Measurements from ENCODE around the gene VMAC. TPM values are rescaled to one million over a fixed set of nuclear protein-coding genes. Genes with fewer than 3 reads are reported as not detected.

The VMAC gene
- total RNA-seq, 6 experiments from 2014 or later = 1.7 to 3.9 (median 2.8) TPM

GRCh38 chr19:5926641-5927440 is 22.2 kb downstream of the VMAC start:
- H3K9me3 ChIP-seq = no peaks in the 10 kb centered on the region
- no peaks in the 10 kb centered on the region for H3K27me3 ChIP-seq
- ATAC-seq = peak in 1 of 4 donors; percentile 20
- no peak for TF ChIP-seq POLR2A (IDR thresholded peaks at IDR 0.05)
- TF ChIP-seq, protein P1, sequence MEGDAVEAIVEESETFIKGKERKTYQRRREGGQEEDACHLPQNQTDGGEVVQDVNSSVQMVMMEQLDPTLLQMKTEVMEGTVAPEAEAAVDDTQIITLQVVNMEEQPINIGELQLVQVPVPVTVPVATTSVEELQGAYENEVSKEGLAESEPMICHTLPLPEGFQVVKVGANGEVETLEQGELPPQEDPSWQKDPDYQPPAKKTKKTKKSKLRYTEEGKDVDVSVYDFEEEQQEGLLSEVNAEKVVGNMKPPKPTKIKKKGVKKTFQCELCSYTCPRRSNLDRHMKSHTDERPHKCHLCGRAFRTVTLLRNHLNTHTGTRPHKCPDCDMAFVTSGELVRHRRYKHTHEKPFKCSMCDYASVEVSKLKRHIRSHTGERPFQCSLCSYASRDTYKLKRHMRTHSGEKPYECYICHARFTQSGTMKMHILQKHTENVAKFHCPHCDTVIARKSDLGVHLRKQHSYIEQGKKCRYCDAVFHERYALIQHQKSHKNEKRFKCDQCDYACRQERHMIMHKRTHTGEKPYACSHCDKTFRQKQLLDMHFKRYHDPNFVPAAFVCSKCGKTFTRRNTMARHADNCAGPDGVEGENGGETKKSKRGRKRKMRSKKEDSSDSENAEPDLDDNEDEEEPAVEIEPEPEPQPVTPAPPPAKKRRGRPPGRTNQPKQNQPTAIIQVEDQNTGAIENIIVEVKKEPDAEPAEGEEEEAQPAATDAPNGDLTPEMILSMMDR (IDR thresholded peaks at IDR 0.05) = no peak
- peaks cover 3 to 81% (median 31%) of the 10 kb centered on the region in 4 donors for H3K36me3 ChIP-seq
- no peak overlapping the region for H3K4me3 ChIP-seq
- 81% methylated on average over 6 of the region's 14 CpGs for WGBS (ENCODE audit: insufficient coverage, low coverage, low lambda C conversion rate, missing lambda C conversion rate)
- no peaks in the 10 kb centered on the region for H3K4me1 ChIP-seq
- H3K27ac ChIP-seq = no peak overlapping the region
- DNase-seq = no peak
- intact Hi-C loops (cut with DNase I) = no loop called here

- no peak for ATAC-seq
- Histone ChIP-seq H3K4me1 (no peaks in the 10 kb centered on the region), H3K27ac (no peak overlapping the region), H3K36me3 (peaks cover 3 to 83% (median 30%) of the 10 kb centered on the region in 4 donors), H3K9me3 (no peaks in the 10 kb centered on the region), H3K27me3 (no peaks in the 10 kb centered on the region), H3K4me3 (no peak overlapping the region)
- no peak for DNase-seq
- WGBS (ENCODE audit: insufficient coverage, low coverage, low lambda C conversion rate, missing lambda C conversion rate) = 82% methylated on average over 1 of the region's 8 CpGs
- TF ChIP-seq POLR2A (IDR thresholded peaks at IDR 0.05) = no peak
- TF ChIP-seq, protein P1 (IDR thresholded peaks at IDR 0.05) = no peak
- intact Hi-C loops (cut with DNase I) = no loop called here
Measured at GRCh38 chr19:5927441-5927821, 22.8 kb downstream of the VMAC start.

DNA sequence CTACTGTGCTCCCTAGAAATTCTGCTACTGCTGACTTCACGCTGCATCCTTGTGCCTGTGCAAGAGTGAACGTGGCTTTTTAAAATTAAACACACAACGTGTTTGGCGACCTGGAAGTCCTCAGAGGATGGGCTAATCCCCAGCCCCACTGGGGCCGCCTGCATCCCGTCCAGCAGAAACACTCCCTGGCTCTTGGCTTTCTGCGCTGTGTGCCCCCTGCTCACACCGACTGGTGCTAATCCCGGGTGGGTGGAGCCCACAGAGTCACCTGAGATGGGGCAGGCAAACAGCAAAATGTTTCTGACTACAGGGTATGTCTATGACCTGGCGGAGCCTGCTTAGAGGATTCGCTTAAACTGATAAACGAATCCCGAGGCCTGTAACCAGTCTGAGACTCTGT is 24.5 kb downstream of the VMAC start:
- DNase-seq = no peak
- H3K36me3 ChIP-seq = peaks cover 3 to 72% (median 21%) of the 10 kb centered on the region in 4 donors
- WGBS (ENCODE audit: insufficient coverage, low coverage, low lambda C conversion rate, missing lambda C conversion rate) = 100% methylated on average over 1 of the region's 13 CpGs
- intact Hi-C loops (cut with DNase I) = no loop called here
- H3K4me3 ChIP-seq = no peak overlapping the region
- no peaks in the 10 kb centered on the region for H3K27me3 ChIP-seq
- TF ChIP-seq, protein P1 (IDR thresholded peaks at IDR 0.05) = no peak
- no peak for TF ChIP-seq POLR2A (IDR thresholded peaks at IDR 0.05)
- H3K4me1 ChIP-seq = peaks cover 0 to 5% (median 2%) of the 10 kb centered on the region in 4 donors
- no peaks in the 10 kb centered on the region for H3K9me3 ChIP-seq
- no peak for ATAC-seq
- H3K27ac ChIP-seq = no peak overlapping the region

DNA sequence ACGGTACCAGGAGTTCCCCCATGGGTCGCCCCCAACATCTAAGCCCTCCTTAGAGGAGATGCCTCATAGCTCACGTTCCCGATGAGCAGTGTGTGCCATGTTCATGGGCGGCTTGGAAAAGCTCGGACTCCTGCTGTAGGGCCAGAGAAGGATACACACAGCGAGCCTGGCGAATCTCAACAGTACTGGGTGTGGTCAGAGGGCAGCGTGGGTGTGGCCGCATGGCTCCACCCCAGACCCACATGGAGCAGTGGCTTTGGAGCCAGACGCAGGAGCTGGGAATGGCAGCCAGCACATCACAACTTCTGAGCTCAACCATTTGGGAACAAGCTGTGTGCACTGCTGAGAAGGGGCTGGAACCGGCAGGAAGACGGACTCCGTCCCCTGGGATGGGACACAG is 25.0 kb downstream of the VMAC start:
- Histone ChIP-seq H3K27ac (no peak overlapping the region), H3K36me3 (peaks cover 3 to 67% (median 19%) of the 10 kb centered on the region in 4 donors), H3K27me3 (no peaks in the 10 kb centered on the region), H3K9me3 (no peaks in the 10 kb centered on the region), H3K4me3 (no peak overlapping the region), H3K4me1 (peaks cover 0 to 10% (median 4%) of the 10 kb centered on the region in 4 donors)
- 100% methylated on average over 3 of the region's 14 CpGs for WGBS (ENCODE audit: insufficient coverage, low coverage, low lambda C conversion rate, missing lambda C conversion rate)
- ATAC-seq = no peak
- intact Hi-C loops (cut with DNase I) = no loop called here
- DNase-seq = no peak
- TF ChIP-seq, protein P1 (IDR thresholded peaks at IDR 0.05) = no peak
- no peak for TF ChIP-seq POLR2A (IDR thresholded peaks at IDR 0.05)

All from right lobe of liver (tissue), 6 donors.